Ascending aorta (tissue), 1 donor: ENCODE data around the gene ZNF766. TPM values are rescaled to one million over a fixed set of nuclear protein-coding genes. Genes with fewer than 3 reads are reported as not detected.

Source experiments
- total RNA-seq: library from RNA; depleted of rRNA; stranded (reverse); fragments of >200 nt; gene quantifications from one replicate; pipeline ENCODE4 v1.1.0, GENCODE V29; 2016

Gene ZNF766
- total RNA-seq, 1 donor from 2014 or later = 2.3 TPM

Other genes with a start within 250 kb of the ZNF766 start
- gene ZNF614, start 241.2 kb upstream of the ZNF766 start, total RNA-seq = 1.7 TPM
- gene ZNF432, start 220.7 kb upstream of the ZNF766 start, total RNA-seq = 6.1 TPM
- gene ZNF841, start 173.8 kb upstream of the ZNF766 start, total RNA-seq = 6.9 TPM
- gene ZNF616, start 129.6 kb upstream of the ZNF766 start, total RNA-seq = 1.2 TPM
- 2.8 TPM for gene ZNF836, start 98.0 kb upstream of the ZNF766 start, total RNA-seq
- gene PPP2R1A, start 79.5 kb upstream of the ZNF766 start, total RNA-seq = 215 TPM
- 4.4 TPM for gene ZNF480, start 27.6 kb downstream of the ZNF766 start, total RNA-seq
- gene ZNF610, start 66.7 kb downstream of the ZNF766 start, total RNA-seq = not detected
- gene ZNF880, start 100.3 kb downstream of the ZNF766 start, total RNA-seq = 21.5 TPM
- gene ZNF528, start 128.3 kb downstream of the ZNF766 start, total RNA-seq = 4.0 TPM
- gene ZNF534, start 159.6 kb downstream of the ZNF766 start, total RNA-seq = not detected
- gene ZNF578, start 184.0 kb downstream of the ZNF766 start, total RNA-seq = not detected